NCI-H2029 (cell line): ENCODE results near the gene GGCT.

Experiments used
- DNase-seq: peaks from one replicate; lab custom pipeline; 2025; lab: John Stamatoyannopoulos, UW

Gene GGCT

GRCh38 chr7:30463405-30464145, 41.1 kb downstream of the GGCT start:
- DNase-seq, result no peak

- DNase-seq, result no peak
These were observed 42.5 kb downstream of the GGCT start for GRCh38 chr7:30462179-30462578.

- DNase-seq, result no peak
These were observed 44.4 kb downstream of the GGCT start for GRCh38 chr7:30460246-30460633.

- DNase-seq, result no peak
These were observed 44.9 kb downstream of the GGCT start for GRCh38 chr7:30459591-30460245.

- no peak for DNase-seq
These were observed 46.3 kb downstream of the GGCT start for GRCh38 chr7:30458311-30458710.

GRCh38 chr7:30453921-30454320, 50.7 kb downstream of the GGCT start:
- no peak for DNase-seq

GRCh38 chr7:30453016-30453415, 51.6 kb downstream of the GGCT start:
- DNase-seq, result no peak

GRCh38 chr7:30452280-30452930, 52.2 kb downstream of the GGCT start:
- DNase-seq, result no peak

- DNase-seq, result no peak
These were observed 52.9 kb downstream of the GGCT start for GRCh38 chr7:30451539-30452279.

- DNase-seq, result no peak
These were observed 53.6 kb downstream of the GGCT start for GRCh38 chr7:30450983-30451497.

GRCh38 chr7:30450240-30450982, 54.2 kb downstream of the GGCT start:
- DNase-seq, result no peak

GRCh38 chr7:30448461-30449189, 56.0 kb downstream of the GGCT start:
- no peak for DNase-seq

- DNase-seq, result no peak
These were observed 57.2 kb downstream of the GGCT start for GRCh38 chr7:30447466-30447865.
